ENCODE results near the gene PDZD2. TPM values are rescaled to one million over a fixed set of nuclear protein-coding genes. Genes with fewer than 3 reads are reported as not detected.

Gene PDZD2
- polyA plus RNA-seq, 1 donor from 2014 or later, result 3.1 TPM

GRCh38 chr5:31626604-31627234 lies 12.2 kb upstream of the PDZD2 start:
- TF ChIP-seq EZH2 (IDR thresholded peaks at IDR 0.05; ENCODE audit: borderline replicate concordance, insufficient read depth, low read length, poor library complexity, severe bottlenecking), result no peak
- TF ChIP-seq TAF1 (IDR thresholded peaks at IDR 0.05; ENCODE audit: low read depth), result no peak
- TF ChIP-seq REST (IDR thresholded peaks at IDR 0.05; ENCODE audit: borderline replicate concordance), result no peak
- TF ChIP-seq EP300 (conservative IDR thresholded peaks at IDR 0.05; ENCODE audit: poor library complexity, severe bottlenecking), result no peak
- TF ChIP-seq SMC3 (conservative IDR thresholded peaks at IDR 0.05; ENCODE audit: poor library complexity), result no peak
- no peaks in the 10 kb centered on the region for H3K9me3 ChIP-seq (ENCODE audit: low read length)
- H3F3A ChIP-seq (ENCODE audit: insufficient read depth, low read length, poor library complexity, severe bottlenecking), result no peaks in the 10 kb centered on the region
- no peak overlapping the region for H3K4me2 ChIP-seq (ENCODE audit: low read length)
- H3K4me3 ChIP-seq (ENCODE audit: low read length), result no peak overlapping the region
- no peak overlapping the region for H2AFZ ChIP-seq (ENCODE audit: low read depth, low read length)
- no peak overlapping the region for H3K27ac ChIP-seq (ENCODE audit: low read length)
- H3K36me3 ChIP-seq (ENCODE audit: insufficient read depth, low read length), result no peaks in the 10 kb centered on the region
- H3K27me3 ChIP-seq (ENCODE audit: insufficient read depth, low read depth, low read length), result no peaks in the 10 kb centered on the region
- no peaks in the 10 kb centered on the region for H4K20me1 ChIP-seq (ENCODE audit: insufficient read depth)
- no peaks in the 10 kb centered on the region for H3K9me2 ChIP-seq (ENCODE audit: insufficient read depth, low read length)
- no peak overlapping the region for H3K9ac ChIP-seq (ENCODE audit: low read length)
- H3K79me2 ChIP-seq (replicated peaks; ENCODE audit: insufficient read depth, low read length), result no peaks in the 10 kb centered on the region

GRCh38 chr5:31630931-31631330 lies 8.0 kb upstream of the PDZD2 start:
- H3K27ac ChIP-seq (ENCODE audit: low read length), result no peak overlapping the region
- H4K20me1 ChIP-seq (ENCODE audit: insufficient read depth), result no peaks in the 10 kb centered on the region
- no peaks in the 10 kb centered on the region for H3F3A ChIP-seq (ENCODE audit: insufficient read depth, low read length, poor library complexity, severe bottlenecking)
- H3K9me3 ChIP-seq (ENCODE audit: low read length), result no peaks in the 10 kb centered on the region
- no peak for TF ChIP-seq EZH2 (IDR thresholded peaks at IDR 0.05; ENCODE audit: borderline replicate concordance, insufficient read depth, low read length, poor library complexity, severe bottlenecking)
- no peak for TF ChIP-seq SMC3 (conservative IDR thresholded peaks at IDR 0.05; ENCODE audit: poor library complexity)
- no peak for TF ChIP-seq RAD21 (conservative IDR thresholded peaks at IDR 0.05)
- no peak for TF ChIP-seq TAF1 (IDR thresholded peaks at IDR 0.05; ENCODE audit: low read depth)
- H3K9me2 ChIP-seq (ENCODE audit: insufficient read depth, low read length), result no peaks in the 10 kb centered on the region
- H3K79me2 ChIP-seq (replicated peaks; ENCODE audit: insufficient read depth, low read length), result no peaks in the 10 kb centered on the region
- no peak overlapping the region for H3K9ac ChIP-seq (ENCODE audit: low read length)
- no peak overlapping the region for H3K4me2 ChIP-seq (ENCODE audit: low read length)
- H2AFZ ChIP-seq (ENCODE audit: low read depth, low read length), result no peak overlapping the region
- no peak overlapping the region for H3K4me3 ChIP-seq (ENCODE audit: low read length)
- no peaks in the 10 kb centered on the region for H3K27me3 ChIP-seq (ENCODE audit: insufficient read depth, low read depth, low read length)
- H3K36me3 ChIP-seq (ENCODE audit: insufficient read depth, low read length), result no peaks in the 10 kb centered on the region

- Histone ChIP-seq H2AFZ (ENCODE audit: low read depth, low read length) (no peak overlapping the region), H3K27ac (ENCODE audit: low read length) (no peak overlapping the region), H3K79me2 (replicated peaks; ENCODE audit: insufficient read depth, low read length) (no peaks in the 10 kb centered on the region), H3K27me3 (ENCODE audit: insufficient read depth, low read depth, low read length) (no peaks in the 10 kb centered on the region), H3K4me2 (ENCODE audit: low read length) (no peak overlapping the region), H4K20me1 (ENCODE audit: insufficient read depth) (no peaks in the 10 kb centered on the region), H3K36me3 (ENCODE audit: insufficient read depth, low read length) (no peaks in the 10 kb centered on the region), H3K4me3 (ENCODE audit: low read length) (no peak overlapping the region), H3F3A (ENCODE audit: insufficient read depth, low read length, poor library complexity, severe bottlenecking) (no peaks in the 10 kb centered on the region), H3K9ac (ENCODE audit: low read length) (no peak overlapping the region), H3K9me2 (ENCODE audit: insufficient read depth, low read length) (no peaks in the 10 kb centered on the region), H3K9me3 (ENCODE audit: low read length) (no peaks in the 10 kb centered on the region)
- TF ChIP-seq CTCF (IDR thresholded peaks at IDR 0.05; ENCODE audit: poor library complexity, severe bottlenecking), result no peak
Observed at GRCh38 chr5:31632460-31632859, 6.5 kb upstream of the PDZD2 start.
